HepG2 (cell line): ENCODE measurements around the gene CD300LF. TPM values are rescaled to one million over a fixed set of nuclear protein-coding genes. Genes with fewer than 3 reads are reported as not detected.

ENCODE experiments used
- ATF5 ChIP-seq: sonication (generic); formaldehyde crosslinking; IDR thresholded peaks from 2 replicates; pipeline ENCODE4 v1.4.0; 2020; ENCODE audit warnings: mild to moderate bottlenecking, low read depth, missing genetic modification reagents
- HOXA5 ChIP-seq: sonication (generic); formaldehyde crosslinking; IDR thresholded peaks from 2 replicates; pipeline ENCODE4 v1.4.0; 2020; ENCODE audit warnings: missing genetic modification reagents
- KDM6A ChIP-seq: IDR thresholded peaks from 2 replicates; pipeline ENCODE4 v1.6.1; 2016; ENCODE audit warnings: low read depth
- LBX2 ChIP-seq: sonication (generic); formaldehyde crosslinking; IDR thresholded peaks from 2 replicates; pipeline ENCODE4 v1.5.0; 2020; ENCODE audit warnings: missing genetic modification reagents, mild to moderate bottlenecking, borderline replicate concordance
- MLXIP ChIP-seq: sonication (generic); formaldehyde crosslinking; IDR thresholded peaks from 2 replicates; pipeline ENCODE4 v1.9.0; 2021; ENCODE audit warnings: missing genetic modification reagents, borderline replicate concordance
- NKX3-1 ChIP-seq: sonication (generic); formaldehyde crosslinking; IDR thresholded peaks from 2 replicates; pipeline ENCODE4 v1.5.0; 2020; ENCODE audit warnings: missing genetic modification reagents
- PAF1 ChIP-seq: IDR thresholded peaks from 2 replicates; pipeline ENCODE4 v1.6.1; 2016; ENCODE audit warnings: missing genetic modification reagents, missing compliant biosample characterization
- POLR2G ChIP-seq: fragments of 200-400 bp; formaldehyde crosslinking; IDR thresholded peaks from 2 replicates; pipeline ENCODE4 v1.6.1; 2018; ENCODE audit warnings: mild to moderate bottlenecking, low read depth, low read length, moderate library complexity
- SMAD3 ChIP-seq: sonication (generic); formaldehyde crosslinking; IDR thresholded peaks from 2 replicates; pipeline ENCODE4 v1.4.0; 2020; ENCODE audit warnings: missing genetic modification reagents
- ZNF121 ChIP-seq: sonication (generic); formaldehyde crosslinking; IDR thresholded peaks from 2 replicates; pipeline ENCODE4 v1.5.0; 2020; ENCODE audit warnings: mild to moderate bottlenecking, missing genetic modification reagents
- ZNF318 ChIP-seq: sonication (generic); formaldehyde crosslinking; IDR thresholded peaks from 2 replicates; pipeline ENCODE4 v1.4.0; 2020; ENCODE audit warnings: mild to moderate bottlenecking, missing genetic modification reagents
- ZNF547 ChIP-seq: sonication (generic); formaldehyde crosslinking; IDR thresholded peaks from 2 replicates; pipeline ENCODE4 v1.5.1; 2020; ENCODE audit warnings: mild to moderate bottlenecking, missing genetic modification reagents
- ZNF672 ChIP-seq: sonication (generic); formaldehyde crosslinking; IDR thresholded peaks from 2 replicates; pipeline ENCODE4 v1.8.1; 2022; ENCODE audit warnings: missing genetic modification reagents
- ZNF737 ChIP-seq: sonication (generic); formaldehyde crosslinking; IDR thresholded peaks from 2 replicates; pipeline ENCODE4 v1.5.0; 2020; ENCODE audit warnings: missing genetic modification reagents, mild to moderate bottlenecking, borderline replicate concordance
- ZNF773 ChIP-seq: sonication (generic); formaldehyde crosslinking; IDR thresholded peaks from 2 replicates; pipeline ENCODE4 v1.4.0; 2020; ENCODE audit warnings: missing genetic modification reagents, borderline replicate concordance
- polyA plus RNA-seq, 8 experiments: library from polyadenylated mRNA; depleted of rRNA in 3 of 8; stranded (reverse) in 7 of 8; unstranded in 1 of 8; fragments of >200 nt; fragmentation: Illumina TruSeq in 4 of 8; extraction: Trizol in 4 of 8; gene quantifications; 2 replicates each; pipeline versions ENCODE4 v1.2.1 to v1.2.3, GENCODE V29; 2011 to 2016; ENCODE audit warnings: low read depth in 4 of 8, missing spikeins in 1 of 8, mixed read lengths in 1 of 8; ENCODE audit not compliant: insufficient read depth in 1 of 8
- total RNA-seq, 5 experiments: library from RNA; depleted of rRNA; stranded (reverse); fragments of >200 nt; fragmentation: Illumina TruSeq; extraction: Trizol; gene quantifications; 2 replicates each; pipeline ENCODE4 v1.2.3, GENCODE V29; 2016; ENCODE audit warnings: low read depth in 1 of 5
- TF ChIP-seq, protein P1 (sequence below): IDR thresholded peaks from 2 replicates; pipeline ENCODE4 v1.6.1; 2016; ENCODE audit warnings: missing compliant biosample characterization, missing genetic modification reagents, borderline replicate concordance

CD300LF gene
- total and polyA plus RNA-seq, 2 of the 13 experiments (the other 11 are each of a cell fraction or from before 2014, with no cell fraction given) = not detected

DNA sequence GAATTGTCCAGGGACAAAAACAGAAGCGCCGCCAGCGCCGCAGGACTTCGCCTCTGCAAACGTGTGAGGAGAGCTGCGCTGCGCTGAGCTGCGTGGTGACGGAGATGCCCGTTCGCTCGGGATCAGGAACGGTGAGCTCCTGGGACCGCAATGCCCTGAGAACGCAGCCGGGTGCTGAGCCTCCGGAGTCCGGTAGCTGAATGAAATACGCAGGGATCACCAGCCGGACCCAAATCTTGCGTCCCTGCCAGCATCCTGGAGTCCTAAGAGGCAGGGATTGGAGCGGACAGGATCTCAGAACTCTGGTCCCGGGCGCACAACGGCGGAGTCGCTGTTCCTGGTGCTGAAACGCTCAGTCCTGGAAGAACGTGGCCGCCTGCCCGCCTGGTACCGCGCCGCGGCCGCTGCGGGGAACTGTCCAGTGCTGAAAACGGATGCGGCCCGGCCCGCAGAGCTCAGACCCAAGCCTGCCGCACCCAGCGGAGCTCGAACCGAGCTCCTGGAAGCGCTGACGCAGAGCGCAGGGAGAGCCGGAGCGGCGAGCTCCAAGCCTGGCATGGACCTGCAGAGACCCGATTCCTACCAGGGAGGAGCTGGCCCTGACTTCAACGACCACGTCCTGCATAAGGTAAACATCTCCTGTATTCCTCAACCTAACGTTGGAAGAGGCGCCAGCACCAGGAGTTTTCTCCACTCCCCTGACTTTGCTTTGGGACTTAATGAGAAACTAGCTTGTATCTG, 41.5 kb downstream of the CD300LF start (continued):
- TF ChIP-seq ZNF318 = peak; percentile 100
- TF ChIP-seq ZNF672 (CRISPR knock-in tag) = peak; percentile 98
- TF ChIP-seq KDM6A (CRISPR knock-in tag) = peak; percentile 75; the same call in 1 of the 2 replicates
- peak; percentile 100 for TF ChIP-seq ZNF547 (CRISPR knock-in tag)
- peak; percentile 89; the same call in 1 of the 2 replicates for TF ChIP-seq PAF1 (CRISPR knock-in tag)
- TF ChIP-seq SMAD3 (CRISPR knock-in tag) = peak; percentile 100
- TF ChIP-seq, protein P1, sequence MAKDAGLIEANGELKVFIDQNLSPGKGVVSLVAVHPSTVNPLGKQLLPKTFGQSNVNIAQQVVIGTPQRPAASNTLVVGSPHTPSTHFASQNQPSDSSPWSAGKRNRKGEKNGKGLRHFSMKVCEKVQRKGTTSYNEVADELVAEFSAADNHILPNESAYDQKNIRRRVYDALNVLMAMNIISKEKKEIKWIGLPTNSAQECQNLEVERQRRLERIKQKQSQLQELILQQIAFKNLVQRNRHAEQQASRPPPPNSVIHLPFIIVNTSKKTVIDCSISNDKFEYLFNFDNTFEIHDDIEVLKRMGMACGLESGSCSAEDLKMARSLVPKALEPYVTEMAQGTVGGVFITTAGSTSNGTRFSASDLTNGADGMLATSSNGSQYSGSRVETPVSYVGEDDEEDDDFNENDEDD = peak; percentile 92
- peak; percentile 100 for TF ChIP-seq LBX2
- TF ChIP-seq HOXA5 (CRISPR knock-in tag) = peak; percentile 100
- peak; percentile 100 for TF ChIP-seq ATF5 (CRISPR knock-in tag)
- no peak for TF ChIP-seq POLR2G
- peak; percentile 93 for TF ChIP-seq ZNF121 (CRISPR knock-in tag)
- peak; percentile 100 for TF ChIP-seq NKX3-1
- peak; percentile 100 for TF ChIP-seq ZNF773
- peak; percentile 100 for TF ChIP-seq ZNF737
- peak; percentile 99 for TF ChIP-seq MLXIP (CRISPR knock-in tag)
